Endothelial cell of umbilical vein (primary cell): ENCODE data around the gene MOAP1.

ENCODE experiments used
- CTCF ChIP-seq, 2 donors: IDR thresholded peaks; 1 replicate in 1 of 2; 2 replicates in 1 of 2; pipeline ENCODE4 v1.5.1; 2011; ENCODE audit warnings: low read length in 2 of 2, mild to moderate bottlenecking in 2 of 2, moderate library complexity in 2 of 2, control low read depth in 1 of 2, inconsistent platforms in 1 of 2, low read depth in 1 of 2; ENCODE audit not compliant: insufficient read depth in 1 of 2; ENCODE audit errors: extremely low read depth in 1 of 2
- EZH2 ChIP-seq: IDR thresholded peaks from 2 replicates; pipeline ENCODE4 v1.6.1; 2012; ENCODE audit warnings: borderline replicate concordance, low read depth, mild to moderate bottlenecking, moderate library complexity, low read length, inconsistent platforms; ENCODE audit not compliant: severe bottlenecking
- GATA2 ChIP-seq: IDR thresholded peaks from 2 replicates; pipeline ENCODE4 v1.7.0; 2011; ENCODE audit warnings: low read depth, mild to moderate bottlenecking, moderate library complexity, mixed read lengths, low read length; ENCODE audit not compliant: insufficient read length, insufficient read depth
- MAX ChIP-seq: IDR thresholded peaks from 2 replicates; pipeline ENCODE4 v1.6.1; 2011; ENCODE audit not compliant: insufficient read depth, insufficient read length
- MYC ChIP-seq: IDR thresholded peaks from one replicate; pipeline ENCODE4 v1.6.1; 2011; ENCODE audit warnings: mild to moderate bottlenecking, low read depth, low read length
- POLR2A ChIP-seq: IDR thresholded peaks from 2 replicates; pipeline ENCODE4 v1.6.1; 2012; ENCODE audit warnings: low read depth, mild to moderate bottlenecking, control low read depth, low read length
- POLR2AphosphoS5 ChIP-seq: IDR thresholded peaks from 2 replicates; pipeline ENCODE4 v1.6.1; 2012; ENCODE audit warnings: low read depth, mild to moderate bottlenecking, control low read depth, low read length, moderate library complexity; ENCODE audit not compliant: insufficient read depth

- TF ChIP-seq CTCF (IDR thresholded peaks at IDR 0.05; ENCODE audit: extremely low read depth in 1 of 2, insufficient read depth in 1 of 2, low read depth in 1 of 2, low read length in 2 of 2) (peak; percentile 13 to 28), MYC (no peak), EZH2 (no peak), POLR2AphosphoS5 (no peak), POLR2A (no peak), GATA2 (no peak), MAX (no peak)
Measured at GRCh38 chr14:93160353-93160801, 24.3 kb downstream of the MOAP1 start.
